Body of pancreas (tissue), 4 donors: ENCODE measurements around the gene MVD. TPM values are rescaled to one million over a fixed set of nuclear protein-coding genes. Genes with fewer than 3 reads are reported as not detected.
A peak's percentile ranks its signal among the peaks of the same experiment; 100 is the strongest.
"Not testable (repeated sequence)": the region's sequence is repeated elsewhere in the genome, so short reads cannot be mapped to it uniquely, and the experiment has no call there.

Source experiments
- ATAC-seq: fragments of 150-250 bp; one replicate; pipeline ENCODE4 v1.9.1; 2016
- DNase-seq, 4 donors: peaks; one replicate each; pipeline ENCODE4 v3.0.0-alpha.2; 2019
- H3K27ac ChIP-seq, 4 donors: fragments of 200-600 bp; sonication (generic); 1 replicate in 3 of 4; 2 replicates in 1 of 4; pipeline versions ENCODE4 v1.5.1 to v1.6.1; 2016 to 2019; ENCODE audit warnings: mild to moderate bottlenecking in 1 of 4, mixed read lengths in 1 of 4, moderate library complexity in 1 of 4
- H3K27me3 ChIP-seq, 2 donors: fragments of 200-600 bp; sonication (generic); one replicate each; pipeline ENCODE4 v1.6.0; 2016; ENCODE audit warnings: mild to moderate bottlenecking in 1 of 2
- H3K36me3 ChIP-seq, 2 donors: fragments of 200-600 bp; sonication (generic); replicated peaks in 1 of 2; 2 replicates each; pipeline ENCODE4 v1.5.1; 2016; ENCODE audit warnings: low read depth in 2 of 2; ENCODE audit not compliant: insufficient read depth in 1 of 2
- H3K4me1 ChIP-seq: fragments of 200-600 bp; sonication (generic); one replicate; pipeline ENCODE4 v1.6.0; 2016
- H3K4me3 ChIP-seq, 2 donors: fragments of 200-600 bp; sonication (generic); 1 replicate in 1 of 2; 2 replicates in 1 of 2; pipeline ENCODE4 v1.5.1; 2016 to 2019
- H3K9me3 ChIP-seq, 3 donors: fragments of 200-600 bp; sonication (generic); 1 replicate in 2 of 3; 2 replicates in 1 of 3; pipeline ENCODE4 v1.5.1; 2016
- CTCF ChIP-seq, 7 experiments: fragments of 450-650 bp in 4 of 7; fragments of 200-600 bp in 3 of 7; sonication (generic) in 3 of 7; IDR thresholded peaks; one replicate each; pipeline ENCODE4 v1.5.1; 2016 to 2019; ENCODE audit warnings: antibody characterized with exemption in 7 of 7
- POLR2A ChIP-seq, 3 donors: fragments of 450-650 bp; IDR thresholded peaks; one replicate each; pipeline ENCODE4 v1.6.1; 2016; ENCODE audit warnings: antibody characterized with exemption in 3 of 3, mild to moderate bottlenecking in 2 of 3
- WGBS, 2 donors: methylation state at CpG; one replicate each; pipeline ENCODE4 v1.1.5; 2017; 5-methylcytosine and 5-hydroxymethylcytosine counted together
- intact Hi-C: fragments of 100-400 bp; cut with DNase I; formaldehyde crosslinking; loops from one replicate; pipeline ENCODE4 v1.15.1; 2023
- total RNA-seq, 2 donors: library from RNA; depleted of rRNA; stranded (reverse); fragments of >200 nt; gene quantifications; one replicate each; pipeline ENCODE4 v1.1.0, GENCODE V29; 2016

The MVD gene
- total RNA-seq, 2 donors from 2014 or later = 16.9 to 28.7 TPM

DNA sequence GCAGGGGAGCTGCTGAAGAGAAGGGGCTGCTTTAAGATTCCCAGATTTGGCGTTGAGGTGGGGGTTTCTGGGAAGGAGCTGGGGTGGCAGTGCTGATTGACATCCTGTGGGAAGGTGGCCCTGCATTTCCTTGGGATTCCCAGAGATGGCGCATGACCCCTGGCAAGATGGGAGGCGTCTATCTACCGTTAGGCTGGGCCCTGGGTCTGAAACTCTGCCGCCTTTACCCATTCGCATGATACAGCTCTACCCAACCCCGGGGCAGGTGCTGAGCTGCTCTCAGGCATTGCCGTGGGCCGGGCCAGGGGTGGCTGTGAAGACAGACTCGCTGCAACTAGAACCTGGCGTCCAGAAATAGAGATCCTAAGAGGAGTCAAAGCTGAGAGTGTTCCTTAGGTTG is 9.9 kb upstream of the MVD start:
- no peaks in the 10 kb centered on the region for H3K27me3 ChIP-seq
- 59 to 63% methylated on average over 11 of the region's 11 CpGs for WGBS, 2 donors
- H3K4me3 ChIP-seq = no peak overlapping the region
- ATAC-seq (no peak), DNase-seq (peak in 1 of 4 donors; percentile 42)
- H3K4me1 ChIP-seq = no peaks in the 10 kb centered on the region
- no peak overlapping the region for H3K27ac ChIP-seq
- intact Hi-C loops = no loop called here
- H3K36me3 ChIP-seq = no peaks in the 10 kb centered on the region
- no peaks in the 10 kb centered on the region for H3K9me3 ChIP-seq
- TF ChIP-seq POLR2A (IDR thresholded peaks at IDR 0.05) (no peak), CTCF (IDR thresholded peaks at IDR 0.05) (peak in 3 of 7 experiments; percentile 12 to 42 (median 27))

- H3K27me3 ChIP-seq = no peaks in the 10 kb centered on the region
- TF ChIP-seq POLR2A (IDR thresholded peaks at IDR 0.05) (no peak), CTCF (IDR thresholded peaks at IDR 0.05) (no peak)
- intact Hi-C loops = no loop called here
- no peak overlapping the region for H3K27ac ChIP-seq
- H3K9me3 ChIP-seq = no peaks in the 10 kb centered on the region
- no peak overlapping the region for H3K4me3 ChIP-seq
- no peak for DNase-seq
- no peaks in the 10 kb centered on the region for H3K4me1 ChIP-seq
- 87 to 91% methylated on average over 12 to 23 of the region's 23 CpGs for WGBS, 2 donors
- no peaks in the 10 kb centered on the region for H3K36me3 ChIP-seq
- no peak for ATAC-seq
Observed at GRCh38 chr16:88671806-88672205, 8.9 kb upstream of the MVD start.

- WGBS, 2 donors = 76 to 85% methylated on average over 10 of the region's 10 CpGs
- TF ChIP-seq POLR2A (IDR thresholded peaks at IDR 0.05) (no peak), CTCF (IDR thresholded peaks at IDR 0.05) (no peak)
- Histone ChIP-seq H3K36me3 (no peaks in the 10 kb centered on the region), H3K4me1 (peaks cover 8% of the 10 kb centered on the region), H3K27ac (no peak overlapping the region), H3K9me3 (no peaks in the 10 kb centered on the region), H3K27me3 (no peaks in the 10 kb centered on the region), H3K4me3 (no peak overlapping the region)
- intact Hi-C loops = no loop called here
- no peak for ATAC-seq
- no peak for DNase-seq
Observed at GRCh38 chr16:88669980-88670379, 7.1 kb upstream of the MVD start.

DNA sequence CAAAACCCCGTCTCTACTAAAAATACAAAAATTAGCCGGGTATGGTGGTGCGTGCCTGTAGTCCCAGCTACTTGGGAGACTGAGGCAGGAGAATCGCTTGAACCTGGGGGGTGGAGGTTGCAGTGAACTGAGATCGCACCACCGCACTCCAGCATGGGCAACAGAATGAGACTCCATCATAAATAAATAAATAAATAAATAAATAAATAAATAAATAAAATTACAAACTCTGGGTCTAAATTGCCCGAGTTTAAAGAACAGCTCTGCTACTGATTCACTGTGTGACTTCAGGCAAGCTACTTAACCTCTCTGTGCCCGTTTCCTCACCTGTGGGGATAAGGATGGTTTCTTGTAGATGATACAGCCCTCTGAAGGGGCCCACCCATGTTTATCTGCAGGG is 6.6 kb upstream of the MVD start:
- 85 to 90% methylated on average over 8 of the region's 8 CpGs for WGBS, 2 donors
- intact Hi-C loops, H3K4me3 ChIP-seq, H3K27ac ChIP-seq, DNase-seq, H3K36me3 ChIP-seq, H3K9me3 ChIP-seq, ATAC-seq, H3K27me3 ChIP-seq: not testable (repeated sequence)
- H3K4me1 ChIP-seq = peaks cover 13% of the 10 kb centered on the region

DNA sequence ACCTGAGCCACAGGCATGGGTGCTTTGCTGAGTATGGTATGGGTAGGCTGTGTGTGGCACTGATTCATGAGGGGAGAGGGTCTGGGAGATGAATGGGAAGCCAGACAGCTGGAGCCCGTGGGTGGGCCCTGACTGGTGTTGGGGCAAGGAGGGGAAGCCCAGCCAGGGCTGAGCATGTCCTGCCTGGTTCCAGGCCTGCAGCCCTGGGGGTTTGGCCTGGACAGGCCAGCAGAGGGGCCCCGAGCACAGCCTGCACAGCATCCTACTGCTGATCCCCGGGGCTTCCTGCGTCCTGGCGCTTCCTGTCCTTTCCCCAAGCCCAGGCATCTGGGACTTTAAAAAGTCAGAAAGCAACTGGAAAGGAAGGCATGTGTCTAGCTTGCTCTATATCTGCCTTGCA is 4.6 kb upstream of the MVD start:
- H3K36me3 ChIP-seq = no peaks in the 10 kb centered on the region
- H3K4me3 ChIP-seq = no peak overlapping the region
- no peaks in the 10 kb centered on the region for H3K9me3 ChIP-seq
- DNase-seq (no peak), ATAC-seq (no peak)
- intact Hi-C loops = no loop called here
- H3K27ac ChIP-seq = no peak overlapping the region
- TF ChIP-seq CTCF (IDR thresholded peaks at IDR 0.05) = no peak
- TF ChIP-seq POLR2A (IDR thresholded peaks at IDR 0.05) = no peak
- no peaks in the 10 kb centered on the region for H3K27me3 ChIP-seq
- 75 to 100% methylated on average over 1 to 5 of the region's 5 CpGs for WGBS, 2 donors
- peaks cover 22% of the 10 kb centered on the region for H3K4me1 ChIP-seq
